Nephron (organoid): ENCODE measurements around the gene COMP.

ENCODE experiments used
- H3K27ac Mint-ChIP-seq, 3 experiments: 2 replicates each; pipeline ENCODE4 v1.8.0; 2020; ENCODE audit warnings: mixed read lengths in 3 of 3, mild to moderate bottlenecking in 2 of 3, moderate library complexity in 1 of 3
- H3K27me3 Mint-ChIP-seq: 2 replicates; pipeline ENCODE4 v1.8.0; 2021; ENCODE audit warnings: low read depth, mild to moderate bottlenecking, moderate library complexity, mixed read lengths
- H3K36me3 Mint-ChIP-seq: 2 replicates; pipeline ENCODE4 v1.8.0; 2020; ENCODE audit warnings: low read depth, mixed read lengths
- H3K4me1 Mint-ChIP-seq: 2 replicates; pipeline ENCODE4 v1.8.0; 2020; ENCODE audit warnings: mixed read lengths
- H3K4me3 Mint-ChIP-seq, 3 experiments: 2 replicates each; pipeline ENCODE4 v1.8.0; 2020; ENCODE audit warnings: mild to moderate bottlenecking in 3 of 3, mixed read lengths in 3 of 3, moderate library complexity in 2 of 3
- H3K9me3 Mint-ChIP-seq: 2 replicates; pipeline ENCODE4 v1.8.0; 2020; ENCODE audit warnings: mixed read lengths
- CTCF ChIP-seq, 3 experiments: fragments of 200-600 bp; sonication (generic); IDR thresholded peaks; one replicate each; pipeline ENCODE4 v1.5.0; 2021; ENCODE audit warnings: antibody characterized with exemption in 3 of 3; ENCODE audit not compliant: unreplicated experiment in 3 of 3

The COMP gene

GRCh38 chr19:18765224-18765623 lies 25.9 kb downstream of the COMP start:
- TF ChIP-seq CTCF (IDR thresholded peaks at IDR 0.05; ENCODE audit: unreplicated experiment in 3 of 3), result no peak
- Mint-ChIP-seq H3K36me3 (peaks cover 3% of the 10 kb centered on the region), H3K4me3 (no peak overlapping the region), H3K9me3 (no peaks in the 10 kb centered on the region), H3K4me1 (peaks cover 19% of the 10 kb centered on the region), H3K27ac (no peak overlapping the region), H3K27me3 (no peaks in the 10 kb centered on the region)

- no peaks in the 10 kb centered on the region for H3K27me3 Mint-ChIP-seq
- peaks cover 3% of the 10 kb centered on the region for H3K36me3 Mint-ChIP-seq
- TF ChIP-seq CTCF (IDR thresholded peaks at IDR 0.05; ENCODE audit: unreplicated experiment in 3 of 3), result no peak
- no peak overlapping the region for H3K27ac Mint-ChIP-seq
- peaks cover 19% of the 10 kb centered on the region for H3K4me1 Mint-ChIP-seq
- H3K4me3 Mint-ChIP-seq, result no peak overlapping the region
- H3K9me3 Mint-ChIP-seq, result no peaks in the 10 kb centered on the region
Measured at GRCh38 chr19:18764591-18765051, 26.5 kb downstream of the COMP start.

GRCh38 chr19:18763674-18764590 lies 27.2 kb downstream of the COMP start:
- no peak for TF ChIP-seq CTCF (IDR thresholded peaks at IDR 0.05; ENCODE audit: unreplicated experiment in 3 of 3)
- Mint-ChIP-seq H3K4me1 (peaks cover 19% of the 10 kb centered on the region), H3K27me3 (no peaks in the 10 kb centered on the region), H3K36me3 (peaks cover 3% of the 10 kb centered on the region), H3K9me3 (no peaks in the 10 kb centered on the region), H3K27ac (peak overlapping the region in 1 of 3 experiments; percentile 88), H3K4me3 (no peak overlapping the region)

- Mint-ChIP-seq H3K4me3 (peak overlapping the region in 1 of 3 experiments; percentile 21), H3K27ac (peak overlapping the region; percentile 59 to 88 (median 81)), H3K9me3 (no peaks in the 10 kb centered on the region), H3K36me3 (peaks cover 3% of the 10 kb centered on the region), H3K27me3 (no peaks in the 10 kb centered on the region), H3K4me1 (peaks cover 14% of the 10 kb centered on the region)
- no peak for TF ChIP-seq CTCF (IDR thresholded peaks at IDR 0.05; ENCODE audit: unreplicated experiment in 3 of 3)
Measured at GRCh38 chr19:18762125-18763023, 28.7 kb downstream of the COMP start.

GRCh38 chr19:18761531-18762110 lies 29.5 kb downstream of the COMP start:
- Mint-ChIP-seq H3K27ac (peak overlapping the region in 2 of 3 experiments; percentile 64 to 88), H3K9me3 (no peaks in the 10 kb centered on the region), H3K4me1 (peaks cover 13% of the 10 kb centered on the region), H3K36me3 (peaks cover under 1% of the 10 kb centered on the region), H3K4me3 (no peak overlapping the region), H3K27me3 (no peaks in the 10 kb centered on the region)
- TF ChIP-seq CTCF (IDR thresholded peaks at IDR 0.05; ENCODE audit: unreplicated experiment in 3 of 3), result no peak
